CD8-positive, alpha-beta memory T cell (primary cell): ENCODE data around the gene ETS1. TPM values are rescaled to one million over a fixed set of nuclear protein-coding genes. Genes with fewer than 3 reads are reported as not detected.
A peak's percentile ranks its signal among the peaks of the same experiment; 100 is the strongest.

Experiments
- CTCF ChIA-PET: fragments of 350-600 bp; sonication (Branson Sonifier 250); formaldehyde crosslinking; loops from one replicate; lab custom pipeline; 2021; ENCODE audit warnings: antibody characterized with exemption; lab: Charles Lee
- POLR2A ChIA-PET: fragments of 350-600 bp; sonication (Branson Sonifier 250); formaldehyde crosslinking; loops from one replicate; lab custom pipeline; 2021; ENCODE audit warnings: antibody characterized with exemption; lab: Charles Lee
- DNase-seq, 5 donors: peaks; one replicate each; pipeline versions ENCODE4 v3.0.0 to v3.0.0-alpha.2; 2020 to 2022; ENCODE audit warnings: mixed read lengths in 1 of 5
- H3K27ac ChIP-seq: one replicate; pipeline ENCODE4 v1.7.0; 2013; ENCODE audit warnings: low read depth, mild to moderate bottlenecking, low read length, moderate library complexity
- H3K27me3 ChIP-seq: 2 replicates; pipeline ENCODE4 v1.7.0; 2013; ENCODE audit warnings: low read length, mild to moderate bottlenecking; ENCODE audit not compliant: insufficient read depth, poor library complexity, severe bottlenecking
- H3K36me3 ChIP-seq: 2 replicates; pipeline ENCODE4 v1.7.0; 2013; ENCODE audit warnings: mild to moderate bottlenecking, low read length, moderate library complexity; ENCODE audit not compliant: insufficient read depth
- H3K4me1 ChIP-seq: 2 replicates; pipeline ENCODE4 v1.7.0; 2013; ENCODE audit warnings: mild to moderate bottlenecking, low read length, moderate library complexity; ENCODE audit not compliant: insufficient read depth
- H3K4me3 ChIP-seq: 2 replicates; pipeline ENCODE4 v1.7.0; 2013; ENCODE audit warnings: mild to moderate bottlenecking, low read length
- H3K9me3 ChIP-seq: 2 replicates; pipeline ENCODE4 v1.7.0; 2013; ENCODE audit warnings: mild to moderate bottlenecking, low read length
- H3K27ac Mint-ChIP-seq, 8 donors: one replicate each; pipeline ENCODE4 v1.8.0; 2020 to 2021; ENCODE audit warnings: mixed read lengths in 8 of 8, mild to moderate bottlenecking in 6 of 8, inconsistent platforms in 3 of 8, moderate library complexity in 3 of 8
- H3K27me3 Mint-ChIP-seq, 2 donors: one replicate each; pipeline ENCODE4 v1.8.0; 2020 to 2021; ENCODE audit warnings: mixed read lengths in 2 of 2, mild to moderate bottlenecking in 1 of 2, moderate library complexity in 1 of 2
- H3K36me3 Mint-ChIP-seq, 3 donors: one replicate each; pipeline ENCODE4 v1.8.0; 2020 to 2021; ENCODE audit warnings: mixed read lengths in 3 of 3, inconsistent platforms in 1 of 3, mild to moderate bottlenecking in 1 of 3
- H3K4me1 Mint-ChIP-seq, 3 donors: one replicate each; pipeline ENCODE4 v1.8.0; 2020 to 2021; ENCODE audit warnings: mixed read lengths in 3 of 3, inconsistent platforms in 1 of 3, mild to moderate bottlenecking in 1 of 3
- H3K4me3 Mint-ChIP-seq, 7 donors: one replicate each; pipeline ENCODE4 v1.8.0; 2020 to 2021; ENCODE audit warnings: mixed read lengths in 7 of 7, mild to moderate bottlenecking in 6 of 7, moderate library complexity in 4 of 7, inconsistent platforms in 2 of 7
- H3K9me3 Mint-ChIP-seq, 5 donors: one replicate each; pipeline ENCODE4 v1.8.0; 2020 to 2022; ENCODE audit warnings: mixed read lengths in 5 of 5, mild to moderate bottlenecking in 3 of 5, moderate library complexity in 2 of 5, inconsistent platforms in 1 of 5
- polyA plus RNA-seq: library from polyadenylated mRNA; unstranded; fragments of 300-500 nt; fragmentation: Illumina TruSeq; gene quantifications from one replicate; pipeline ENCODE4 v1.2.3, GENCODE V29; 2021
- total RNA-seq, 2 experiments: library from RNA; stranded (reverse); gene quantifications; one replicate each; pipeline ENCODE4 v1.2.3, GENCODE V29; 2021

Gene ETS1
- total and polyA plus RNA-seq, 3 experiments from 2014 or later, result 386 to 411 (median 405) TPM

DNA sequence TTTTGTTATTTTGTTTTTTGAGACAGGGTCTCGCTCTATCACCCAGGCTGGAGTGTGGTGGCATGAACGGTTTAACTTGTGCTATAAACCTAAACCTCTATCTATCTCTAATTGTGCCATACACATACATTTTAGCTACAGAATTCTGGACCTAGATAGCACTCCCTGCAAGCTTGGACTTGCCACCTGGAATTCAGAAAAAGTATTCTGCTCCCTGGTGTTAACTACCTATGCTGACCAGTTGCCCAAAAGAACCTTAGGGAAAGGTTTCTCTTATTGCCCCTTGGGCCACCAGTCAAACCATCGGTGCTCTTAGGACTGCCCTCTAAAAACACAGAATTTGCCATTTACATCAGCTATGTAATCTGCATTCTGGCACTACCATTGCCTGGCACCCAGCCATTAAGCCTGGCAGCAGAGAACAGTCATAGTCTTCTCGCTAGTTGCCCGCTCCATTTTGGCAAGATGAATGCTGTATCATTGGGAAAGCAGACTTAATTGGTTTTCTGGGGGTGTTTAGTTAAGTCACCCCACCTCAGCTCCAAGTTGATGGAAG lies 55.3 kb downstream of the ETS1 start:
- Mint-ChIP-seq H3K36me3 (peaks cover 0 to 19% (median 1%) of the 10 kb centered on the region in 3 donors), H3K27ac (peak overlapping the region in 1 of 8 donors; percentile 26), H3K27me3 (peaks cover 3 to 7% of the 10 kb centered on the region in 2 donors), H3K4me3 (no peak overlapping the region), H3K4me1 (peaks cover 29 to 43% (median 37%) of the 10 kb centered on the region in 3 donors), H3K9me3 (peaks cover 0 to 3% (median 0%) of the 10 kb centered on the region in 5 donors)
- no peak for DNase-seq
- no peaks in the 10 kb centered on the region for H3K9me3 ChIP-seq
- H3K4me1 ChIP-seq, result peaks cover 27% of the 10 kb centered on the region
- CTCF ChIA-PET, result no interaction called here
- H3K27ac ChIP-seq, result no peak overlapping the region
- H3K4me3 ChIP-seq, result no peak overlapping the region
- H3K27me3 ChIP-seq, result no peaks in the 10 kb centered on the region
- H3K36me3 ChIP-seq, result no peaks in the 10 kb centered on the region
- POLR2A ChIA-PET, result no interaction called here

DNA sequence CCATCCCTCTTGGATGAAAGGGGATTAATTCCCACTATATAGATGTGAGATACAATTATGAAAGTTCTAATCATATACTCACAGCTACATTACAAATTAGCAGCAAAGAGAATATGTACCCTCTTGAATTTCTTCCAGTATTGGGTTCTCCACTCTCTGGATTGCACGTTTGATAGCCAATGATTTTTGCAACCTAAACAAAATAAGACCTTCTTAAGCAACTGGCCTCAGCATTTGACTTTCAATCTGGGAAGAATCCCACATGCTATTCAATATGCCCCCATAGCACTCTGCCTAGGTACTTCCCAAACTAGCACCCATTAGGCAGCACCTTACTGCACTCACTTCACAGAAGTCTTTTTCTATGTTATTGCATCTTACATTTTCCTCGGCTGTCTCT lies 55.8 kb downstream of the ETS1 start:
- no peaks in the 10 kb centered on the region for H3K9me3 ChIP-seq
- POLR2A ChIA-PET, result no interaction called here
- H3K36me3 ChIP-seq, result no peaks in the 10 kb centered on the region
- no peaks in the 10 kb centered on the region for H3K27me3 ChIP-seq
- DNase-seq, result no peak
- CTCF ChIA-PET, result no interaction called here
- H3K4me3 ChIP-seq, result no peak overlapping the region
- H3K27ac ChIP-seq, result no peak overlapping the region
- Mint-ChIP-seq H3K4me1 (peaks cover 34 to 48% (median 42%) of the 10 kb centered on the region in 3 donors), H3K27me3 (peaks cover 3 to 7% of the 10 kb centered on the region in 2 donors), H3K4me3 (no peak overlapping the region), H3K9me3 (peaks cover 0 to 3% (median 0%) of the 10 kb centered on the region in 5 donors), H3K36me3 (peaks cover 0 to 19% (median 1%) of the 10 kb centered on the region in 3 donors), H3K27ac (peak overlapping the region in 1 of 8 donors; percentile 26)
- H3K4me1 ChIP-seq, result peaks cover 32% of the 10 kb centered on the region

DNA sequence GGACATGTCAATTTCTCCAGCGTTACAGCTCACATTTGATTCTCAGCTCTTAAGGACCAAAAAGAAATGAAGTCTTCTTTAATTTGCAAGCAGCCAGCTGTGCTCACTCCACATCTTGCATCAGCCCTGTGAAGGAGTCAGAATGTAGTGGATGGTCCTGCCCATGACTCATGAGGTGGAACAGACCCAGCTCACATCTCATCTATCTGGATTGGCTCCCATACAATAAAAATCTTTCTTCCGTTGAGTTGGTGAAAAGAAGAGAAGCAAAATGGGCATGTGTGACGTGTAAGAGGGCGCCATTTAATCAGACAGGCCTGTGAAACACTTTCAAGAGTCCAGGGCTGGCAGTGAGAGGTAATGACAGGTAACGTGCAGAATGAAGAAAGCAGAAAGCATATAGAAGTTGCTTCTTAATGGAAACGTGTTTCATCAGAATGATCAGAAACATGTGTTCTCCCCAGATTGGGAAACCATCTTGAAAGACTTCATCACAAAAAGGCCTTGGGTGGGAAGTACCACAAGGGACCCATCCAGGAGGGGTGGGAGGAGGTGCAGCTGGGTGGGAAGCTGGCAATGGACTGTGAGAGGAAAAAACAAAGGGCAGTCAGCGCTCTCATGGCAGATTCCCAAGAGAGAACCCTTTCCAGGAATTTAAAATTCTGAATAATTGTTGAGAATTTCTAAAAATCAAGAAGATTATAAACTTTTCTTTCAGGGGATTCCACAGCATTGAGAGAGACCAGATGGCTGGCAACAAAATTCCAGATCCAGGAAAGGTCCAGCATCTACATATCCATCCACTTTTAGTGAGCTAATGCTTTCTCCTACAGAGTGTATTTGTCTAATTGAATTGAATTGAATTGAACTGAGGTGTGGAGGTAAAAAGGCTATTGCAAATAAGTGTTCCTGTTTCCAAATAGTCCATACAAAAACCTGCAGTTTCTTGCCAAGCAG lies 57.0 kb downstream of the ETS1 start:
- Histone ChIP-seq H3K27ac (no peak overlapping the region), H3K36me3 (no peaks in the 10 kb centered on the region), H3K27me3 (no peaks in the 10 kb centered on the region), H3K4me1 (peaks cover 42% of the 10 kb centered on the region), H3K4me3 (no peak overlapping the region), H3K9me3 (no peaks in the 10 kb centered on the region)
- POLR2A ChIA-PET, result interaction anchor here (0.6 kb wide), 1 partner anchor 56 kb away, joined by 4 read pairs; no protein-coding TSS in a partner anchor
- peaks cover 0 to 3% (median 0%) of the 10 kb centered on the region in 5 donors for H3K9me3 Mint-ChIP-seq
- CTCF ChIA-PET, result no interaction called here
- DNase-seq, result no peak
- peaks cover 0 to 15% (median 1%) of the 10 kb centered on the region in 3 donors for H3K36me3 Mint-ChIP-seq
- peak overlapping the region in 2 of 8 donors; percentile 17 to 61 for H3K27ac Mint-ChIP-seq
- peaks cover 0 to 6% of the 10 kb centered on the region in 2 donors for H3K27me3 Mint-ChIP-seq
- H3K4me3 Mint-ChIP-seq, result no peak overlapping the region
- peaks cover 46 to 56% (median 54%) of the 10 kb centered on the region in 3 donors for H3K4me1 Mint-ChIP-seq

DNA sequence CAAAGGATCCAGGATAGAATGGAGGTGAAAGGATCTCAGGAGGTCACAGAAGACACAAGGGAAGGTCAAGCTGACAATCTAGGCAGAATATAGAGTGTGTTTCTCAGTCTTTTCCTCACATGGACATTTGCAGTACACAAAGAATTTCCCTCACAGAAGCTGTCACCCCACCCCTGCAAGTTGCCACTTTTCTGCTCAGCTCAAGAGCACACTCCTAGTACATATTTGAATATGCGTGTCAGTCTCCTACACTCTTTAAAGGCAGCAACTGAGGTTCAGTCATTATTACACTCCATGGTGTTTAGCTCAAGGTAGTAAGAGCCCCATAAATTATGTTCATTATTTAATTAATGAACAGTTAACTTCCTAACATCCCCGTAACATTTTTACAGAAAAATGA lies 59.1 kb downstream of the ETS1 start:
- Histone ChIP-seq H3K27me3 (no peaks in the 10 kb centered on the region), H3K27ac (no peak overlapping the region), H3K4me3 (no peak overlapping the region), H3K4me1 (peaks cover 62% of the 10 kb centered on the region), H3K9me3 (no peaks in the 10 kb centered on the region), H3K36me3 (no peaks in the 10 kb centered on the region)
- DNase-seq, result no peak
- H3K27ac Mint-ChIP-seq, result peak overlapping the region; percentile 6 to 98 (median 90)
- H3K4me3 Mint-ChIP-seq, result peak overlapping the region in 5 of 7 donors; percentile 11 to 52 (median 23)
- no peaks in the 10 kb centered on the region for H3K27me3 Mint-ChIP-seq
- peaks cover 0 to 3% (median 1%) of the 10 kb centered on the region in 3 donors for H3K36me3 Mint-ChIP-seq
- ChIA-PET CTCF (interaction anchor here (1.0 to 1.1 kb wide), 2 partner anchors 12 to 102 kb away, joined by 3 read pairs; no protein-coding TSS in a partner anchor), POLR2A (no interaction called here)
- H3K9me3 Mint-ChIP-seq, result no peaks in the 10 kb centered on the region
- H3K4me1 Mint-ChIP-seq, result peaks cover 66 to 69% (median 68%) of the 10 kb centered on the region in 3 donors

DNA sequence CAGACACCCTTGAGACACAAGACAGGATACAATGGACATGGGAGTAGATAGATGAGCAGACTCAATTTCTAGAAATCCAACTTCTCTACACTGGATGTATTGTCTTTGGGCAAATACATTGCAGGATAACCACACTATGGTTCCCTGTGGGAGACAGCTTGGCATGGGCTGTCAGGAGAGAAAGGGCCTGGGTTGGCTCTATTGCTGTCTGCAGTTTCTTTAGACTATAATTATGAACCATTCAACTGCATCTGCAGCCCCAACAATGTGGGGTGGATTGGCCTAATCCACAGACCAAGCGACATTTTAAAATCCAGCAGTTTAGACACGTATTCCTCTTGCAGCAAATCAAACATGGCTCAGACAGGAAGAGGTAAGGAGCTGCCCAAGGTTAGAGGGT lies 60.3 kb downstream of the ETS1 start:
- Histone ChIP-seq H3K27me3 (no peaks in the 10 kb centered on the region), H3K4me1 (peaks cover 66% of the 10 kb centered on the region), H3K27ac (no peak overlapping the region), H3K36me3 (no peaks in the 10 kb centered on the region), H3K9me3 (no peaks in the 10 kb centered on the region), H3K4me3 (peak overlapping the region; percentile 4)
- no peaks in the 10 kb centered on the region for H3K27me3 Mint-ChIP-seq
- H3K9me3 Mint-ChIP-seq, result no peaks in the 10 kb centered on the region
- peaks cover 71 to 77% (median 76%) of the 10 kb centered on the region in 3 donors for H3K4me1 Mint-ChIP-seq
- POLR2A ChIA-PET, result interaction anchor here (0.7 kb wide), 1 partner anchor 97 kb away, joined by 4 read pairs; no protein-coding TSS in a partner anchor
- CTCF ChIA-PET, result interaction anchor here (1.0 to 2.6 kb wide), 2 partner anchors 22 to 105 kb away, joined by 3 to 10 read pairs; no protein-coding TSS in a partner anchor
- DNase-seq, result peak in 1 of 5 donors; percentile 14
- H3K36me3 Mint-ChIP-seq, result peaks cover 1 to 7% (median 3%) of the 10 kb centered on the region in 3 donors
- peak overlapping the region; percentile 78 to 98 (median 92) for H3K27ac Mint-ChIP-seq
- H3K4me3 Mint-ChIP-seq, result peak overlapping the region in 5 of 7 donors; percentile 3 to 61 (median 13)

DNA sequence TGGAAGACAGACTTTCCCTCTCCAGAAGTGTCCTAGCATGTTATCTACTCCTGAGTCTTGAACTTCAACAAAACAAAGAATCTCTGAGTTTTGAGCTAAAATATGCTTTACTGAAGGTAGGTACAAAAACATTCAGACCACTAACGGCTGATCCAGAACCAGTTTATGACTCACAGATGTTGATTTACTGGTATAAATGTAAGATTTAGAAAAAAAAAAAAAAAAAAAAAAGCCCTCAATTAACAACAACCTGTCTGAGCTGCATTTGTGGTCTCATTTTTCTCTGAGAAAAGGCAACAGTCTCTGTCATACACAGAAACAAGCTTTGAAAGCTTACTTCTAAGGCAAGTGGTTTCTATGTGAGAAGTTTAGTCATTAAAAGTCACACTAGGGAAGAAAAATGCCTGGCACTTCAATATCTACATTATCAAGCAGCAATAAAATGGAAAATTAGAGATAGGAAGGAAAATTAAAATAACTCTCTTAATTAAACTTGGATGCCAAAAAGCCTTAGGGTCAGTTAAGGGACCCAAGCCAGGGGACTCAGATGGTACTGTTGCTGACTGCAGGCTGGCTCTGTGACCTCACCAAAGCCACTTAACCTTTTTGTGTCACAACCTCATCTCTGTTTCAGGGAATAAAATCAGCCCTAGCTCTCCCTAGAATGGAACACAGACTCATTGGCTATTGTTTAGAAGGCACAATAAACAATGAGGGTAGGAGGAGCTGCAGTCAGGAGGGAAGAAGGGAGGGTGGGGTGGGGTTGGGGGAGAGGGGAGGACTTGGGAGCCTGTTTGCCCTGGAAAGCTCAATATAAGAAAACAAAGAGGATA lies 61.7 kb downstream of the ETS1 start:
- ChIA-PET CTCF (interaction anchor here (0.7 to 3.7 kb wide), 21 partner anchors 14 to 368 kb away, joined by 3 to 17 read pairs (median 4); no protein-coding TSS in a partner anchor), POLR2A (interaction anchor here (0.5 to 1.5 kb wide), 26 partner anchors 10 to 1477 kb away, joined by 3 to 40 read pairs (median 5); partner anchors contain the start of genes FLI1 and PRDM10)
- DNase-seq, result peak in 3 of 5 donors; percentile 51 to 83 (median 82)
- Mint-ChIP-seq H3K36me3 (peaks cover 6 to 19% (median 11%) of the 10 kb centered on the region in 3 donors), H3K27ac (peak overlapping the region; percentile 78 to 98 (median 92)), H3K27me3 (peaks cover 0 to under 1% of the 10 kb centered on the region in 2 donors), H3K9me3 (no peaks in the 10 kb centered on the region), H3K4me1 (peaks cover 71 to 77% (median 76%) of the 10 kb centered on the region in 3 donors), H3K4me3 (peak overlapping the region; percentile 32 to 99 (median 47))
- no peaks in the 10 kb centered on the region for H3K27me3 ChIP-seq
- H3K9me3 ChIP-seq, result no peaks in the 10 kb centered on the region
- peak overlapping the region; percentile 59 for H3K27ac ChIP-seq
- peaks cover 6% of the 10 kb centered on the region for H3K36me3 ChIP-seq
- H3K4me1 ChIP-seq, result peaks cover 66% of the 10 kb centered on the region
- H3K4me3 ChIP-seq, result peak overlapping the region; percentile 45

DNA sequence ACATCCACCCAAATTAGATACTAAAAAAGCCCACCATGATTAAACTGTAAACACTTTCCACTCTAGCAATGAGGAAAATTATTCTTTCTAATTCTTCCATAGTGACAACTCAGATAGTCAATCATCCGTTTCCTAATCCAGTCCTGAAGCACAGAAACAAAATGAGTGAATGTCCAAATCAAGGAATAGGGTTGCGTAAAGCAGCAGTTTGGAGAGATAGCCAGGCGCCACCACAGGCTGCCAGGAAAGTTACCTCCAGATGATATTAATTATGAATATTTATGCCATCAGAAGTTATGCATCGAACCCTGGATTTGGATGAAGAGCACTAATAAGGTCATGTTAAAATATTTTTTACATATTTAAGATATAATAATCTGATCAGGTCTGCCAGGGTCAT lies 63.2 kb downstream of the ETS1 start:
- peaks cover 0 to 2% of the 10 kb centered on the region in 2 donors for H3K27me3 Mint-ChIP-seq
- peaks cover 63 to 67% (median 67%) of the 10 kb centered on the region in 3 donors for H3K4me1 Mint-ChIP-seq
- Histone ChIP-seq H3K36me3 (peaks cover 14% of the 10 kb centered on the region), H3K4me3 (no peak overlapping the region), H3K4me1 (peaks cover 59% of the 10 kb centered on the region), H3K9me3 (no peaks in the 10 kb centered on the region), H3K27ac (no peak overlapping the region), H3K27me3 (no peaks in the 10 kb centered on the region)
- ChIA-PET CTCF (interaction anchor here (2.3 to 3.7 kb wide), 3 partner anchors 101 to 234 kb away, joined by 7 to 17 read pairs (median 10); no protein-coding TSS in a partner anchor), POLR2A (interaction anchor here (1.9 to 5.9 kb wide), 2 partner anchors 14 to 100 kb away, joined by 14 to 69 read pairs; no protein-coding TSS in a partner anchor)
- no peak for DNase-seq
- peaks cover 16 to 34% (median 20%) of the 10 kb centered on the region in 3 donors for H3K36me3 Mint-ChIP-seq
- H3K9me3 Mint-ChIP-seq, result no peaks in the 10 kb centered on the region
- peak overlapping the region in 6 of 7 donors; percentile 95 to 100 (median 98) for H3K4me3 Mint-ChIP-seq
- H3K27ac Mint-ChIP-seq, result peak overlapping the region; percentile 91 to 98 (median 94)
